RWPE2 (cell line): ENCODE measurements around the gene COPZ2.
"Not testable (repeated sequence)": the region's sequence is repeated elsewhere in the genome, so short reads cannot be mapped to it uniquely, and the experiment has no call there.

ENCODE experiments used
- ATAC-seq: fragments of 200-7000 bp; cut with Tn5 transposase; 3 replicates; pipeline ENCODE4 v1.9.1; 2021; ENCODE audit warnings: low read depth
- DNase-seq: peaks from one replicate; pipeline ENCODE4 v3.0.0-alpha.2; 2020; ENCODE audit warnings: low spot score
- H3K27ac ChIP-seq: fragments of 450-650 bp; 2 replicates; pipeline ENCODE4 v1.5.1; 2017; ENCODE audit warnings: mild to moderate bottlenecking; ENCODE audit not compliant: poor library complexity, severe bottlenecking
- H3K27me3 ChIP-seq: fragments of 250-450 bp; sonication (Bioruptor Pico); 2 replicates; pipeline ENCODE4 v1.5.1; 2021; ENCODE audit warnings: mild to moderate bottlenecking, moderate library complexity; ENCODE audit not compliant: insufficient read depth, poor library complexity, severe bottlenecking
- H3K36me3 ChIP-seq: fragments of 250-450 bp; sonication (Bioruptor Pico); 2 replicates; pipeline ENCODE4 v1.5.1; 2020; ENCODE audit warnings: low read depth, mild to moderate bottlenecking, moderate library complexity
- H3K4me1 ChIP-seq: fragments of 250-450 bp; sonication (Bioruptor Pico); 2 replicates; pipeline ENCODE4 v1.5.1; 2021; ENCODE audit warnings: mild to moderate bottlenecking, moderate library complexity; ENCODE audit not compliant: insufficient read depth, poor library complexity, severe bottlenecking
- H3K4me3 ChIP-seq: fragments of 250-450 bp; sonication (Bioruptor Pico); 2 replicates; pipeline ENCODE4 v1.5.1; 2021; ENCODE audit warnings: mild to moderate bottlenecking, moderate library complexity; ENCODE audit not compliant: severe bottlenecking
- H3K9me3 ChIP-seq: fragments of 250-450 bp; sonication (Bioruptor Pico); 2 replicates; pipeline ENCODE4 v1.5.1; 2021; ENCODE audit warnings: mild to moderate bottlenecking, moderate library complexity; ENCODE audit not compliant: severe bottlenecking
- TF ChIP-seq, protein P1 (sequence below): fragments of 450-650 bp; IDR thresholded peaks from one replicate; pipeline ENCODE4 v1.5.1; 2017; ENCODE audit warnings: mild to moderate bottlenecking, moderate library complexity; ENCODE audit not compliant: poor library complexity, severe bottlenecking

Gene COPZ2

DNA sequence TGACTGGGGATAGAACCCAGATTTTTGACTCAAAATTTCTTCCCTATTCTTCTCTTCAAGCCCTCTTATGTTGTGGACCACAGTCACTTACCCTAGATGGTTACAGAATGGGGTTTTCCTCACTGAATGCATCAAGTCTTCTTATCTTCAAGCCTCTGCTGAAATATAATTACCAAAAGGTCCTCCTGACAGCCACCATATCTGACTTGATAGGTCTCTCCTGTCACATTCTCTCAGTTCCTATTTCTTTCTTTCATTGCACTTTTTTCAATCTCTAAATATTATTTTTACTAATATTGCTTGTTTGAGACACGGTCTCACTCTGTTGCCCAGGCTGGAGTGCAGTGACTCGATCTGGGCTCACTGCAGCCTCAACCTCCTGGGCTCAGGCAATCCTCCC is 1.1 kb upstream of the COPZ2 start:
- H3K4me1 ChIP-seq: no peaks in the 10 kb centered on the region
- DNase-seq: no peak
- ATAC-seq: no peak

DNA sequence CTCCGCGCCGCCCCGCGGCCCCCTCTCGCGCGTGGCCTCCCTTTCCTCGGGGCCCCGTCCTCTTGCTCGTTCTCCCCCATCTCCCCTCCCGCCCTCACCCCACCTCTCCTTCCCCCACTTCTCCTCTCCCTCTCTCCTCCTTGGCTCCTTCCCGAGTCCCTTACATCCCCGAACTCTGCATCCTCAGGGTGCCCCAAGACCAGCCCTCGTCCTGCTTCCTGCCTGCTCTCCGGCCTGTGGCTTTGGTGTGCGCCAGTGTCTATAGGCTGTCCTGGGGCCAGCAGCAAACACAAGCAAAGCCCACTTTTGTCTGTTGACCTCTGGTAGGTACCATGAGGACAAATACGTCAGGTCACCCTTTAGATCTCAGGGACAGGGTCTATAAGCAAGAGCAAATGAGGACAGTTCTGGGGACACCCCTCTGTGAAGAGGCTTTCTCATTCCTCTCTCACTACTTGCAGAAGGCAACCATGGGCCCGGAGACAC is 284 bp upstream of the COPZ2 start:
- DNase-seq (peak; percentile 41), ATAC-seq (0 out of 3 replicates have a peak, but pooled peaks have one; percentile 24)
- peak overlapping the region; percentile 34 for H3K4me3 ChIP-seq
- no peak overlapping the region for H3K27ac ChIP-seq
- no peaks in the 10 kb centered on the region for H3K4me1 ChIP-seq
- no peaks in the 10 kb centered on the region for H3K27me3 ChIP-seq
- TF ChIP-seq, protein P1, sequence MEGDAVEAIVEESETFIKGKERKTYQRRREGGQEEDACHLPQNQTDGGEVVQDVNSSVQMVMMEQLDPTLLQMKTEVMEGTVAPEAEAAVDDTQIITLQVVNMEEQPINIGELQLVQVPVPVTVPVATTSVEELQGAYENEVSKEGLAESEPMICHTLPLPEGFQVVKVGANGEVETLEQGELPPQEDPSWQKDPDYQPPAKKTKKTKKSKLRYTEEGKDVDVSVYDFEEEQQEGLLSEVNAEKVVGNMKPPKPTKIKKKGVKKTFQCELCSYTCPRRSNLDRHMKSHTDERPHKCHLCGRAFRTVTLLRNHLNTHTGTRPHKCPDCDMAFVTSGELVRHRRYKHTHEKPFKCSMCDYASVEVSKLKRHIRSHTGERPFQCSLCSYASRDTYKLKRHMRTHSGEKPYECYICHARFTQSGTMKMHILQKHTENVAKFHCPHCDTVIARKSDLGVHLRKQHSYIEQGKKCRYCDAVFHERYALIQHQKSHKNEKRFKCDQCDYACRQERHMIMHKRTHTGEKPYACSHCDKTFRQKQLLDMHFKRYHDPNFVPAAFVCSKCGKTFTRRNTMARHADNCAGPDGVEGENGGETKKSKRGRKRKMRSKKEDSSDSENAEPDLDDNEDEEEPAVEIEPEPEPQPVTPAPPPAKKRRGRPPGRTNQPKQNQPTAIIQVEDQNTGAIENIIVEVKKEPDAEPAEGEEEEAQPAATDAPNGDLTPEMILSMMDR: no peak
- H3K9me3 ChIP-seq: no peaks in the 10 kb centered on the region
- no peaks in the 10 kb centered on the region for H3K36me3 ChIP-seq

More for the DNA sequence above, 1.1 kb upstream of the COPZ2 start:
- no peak overlapping the region for H3K4me3 ChIP-seq
- no peaks in the 10 kb centered on the region for H3K27me3 ChIP-seq
- TF ChIP-seq, protein P1: no peak
- no peaks in the 10 kb centered on the region for H3K36me3 ChIP-seq
- no peak overlapping the region for H3K27ac ChIP-seq
- no peaks in the 10 kb centered on the region for H3K9me3 ChIP-seq

DNA sequence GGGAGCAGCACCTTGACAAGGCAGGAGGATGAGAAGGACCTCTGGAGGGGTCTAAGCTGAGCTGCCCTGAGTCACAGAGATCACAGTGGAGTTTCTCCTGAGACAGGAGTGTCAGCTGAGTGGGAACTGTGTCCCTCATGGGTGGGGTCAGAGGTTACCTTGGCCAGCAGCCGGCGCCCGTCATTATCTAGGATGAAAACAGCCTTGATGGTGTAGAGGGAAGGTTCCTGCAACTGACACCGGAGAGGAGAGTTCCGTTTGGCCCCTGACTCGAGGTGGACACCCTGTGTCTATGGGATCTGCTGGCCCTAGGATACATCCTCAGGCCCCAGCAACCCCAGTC is 933 bp downstream of the COPZ2 start:
- H3K4me3 ChIP-seq: no peak overlapping the region
- DNase-seq (peak; percentile 50), ATAC-seq (no peak)
- no peaks in the 10 kb centered on the region for H3K4me1 ChIP-seq
- no peaks in the 10 kb centered on the region for H3K9me3 ChIP-seq
- H3K27ac ChIP-seq: no peak overlapping the region
- no peaks in the 10 kb centered on the region for H3K36me3 ChIP-seq
- H3K27me3 ChIP-seq: no peaks in the 10 kb centered on the region
- TF ChIP-seq, protein P1: no peak

DNA sequence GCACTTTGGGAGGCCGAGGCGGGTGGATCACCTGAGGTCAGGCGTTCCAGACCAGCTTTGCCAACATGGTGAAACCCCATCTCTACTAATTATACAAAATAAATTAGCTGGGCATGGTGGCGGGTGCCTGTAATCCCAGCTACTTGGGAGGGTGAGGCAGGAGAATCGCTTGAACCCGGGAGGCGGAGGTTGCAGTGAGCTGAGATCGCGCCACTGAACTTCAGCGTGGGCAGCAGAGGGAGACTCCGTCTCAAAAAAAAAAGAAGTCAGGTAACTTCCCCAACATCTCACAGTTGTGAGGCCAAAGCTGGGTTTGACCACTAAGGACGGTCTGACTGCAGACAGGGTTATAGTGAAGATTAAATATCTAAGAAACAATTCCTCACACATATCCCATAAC is 2.9 kb downstream of the COPZ2 start:
- not testable (repeated sequence) for H3K4me3 ChIP-seq

DNA sequence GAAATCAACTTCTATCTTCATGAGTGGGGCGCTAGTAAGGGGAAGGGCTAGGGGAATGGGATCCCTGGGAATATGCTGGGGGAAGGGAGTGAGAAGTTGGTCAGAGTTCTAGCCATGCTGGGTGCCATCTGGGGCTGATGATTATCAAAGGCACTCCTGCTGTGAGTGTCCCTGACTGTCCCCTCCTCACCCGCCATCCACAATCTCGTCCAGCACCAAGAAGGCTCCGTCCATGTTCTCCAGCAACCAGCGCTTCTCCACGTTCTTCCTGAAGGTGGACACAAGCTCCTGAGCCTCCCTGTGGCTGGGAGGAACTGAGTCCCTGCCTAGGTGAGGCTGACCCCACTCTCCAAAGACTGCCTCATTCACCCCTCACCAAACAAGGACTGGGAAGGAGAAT is 5.6 kb downstream of the COPZ2 start:
- ATAC-seq (no peak), DNase-seq (peak; percentile 54)
- H3K4me1 ChIP-seq: peaks cover 2% of the 10 kb centered on the region
- no peak overlapping the region for H3K4me3 ChIP-seq
- no peak overlapping the region for H3K27ac ChIP-seq
- H3K36me3 ChIP-seq: no peaks in the 10 kb centered on the region
- H3K9me3 ChIP-seq: no peaks in the 10 kb centered on the region
- TF ChIP-seq, protein P1: no peak
- no peaks in the 10 kb centered on the region for H3K27me3 ChIP-seq

More for the DNA sequence above, 2.9 kb downstream of the COPZ2 start:
- H3K4me1 ChIP-seq, H3K27me3 ChIP-seq, ATAC-seq, DNase-seq, H3K9me3 ChIP-seq, H3K27ac ChIP-seq, H3K36me3 ChIP-seq: not testable (repeated sequence)
